GM19099 (cell line): ENCODE results near the gene ALPK3.

Experiments used
- POLR2A ChIP-seq: IDR thresholded peaks from 3 replicates; pipeline ENCODE4 v1.6.1; 2011; ENCODE audit warnings: low read depth; ENCODE audit not compliant: insufficient read length; ENCODE audit errors: extremely low read depth

The ALPK3 gene

DNA sequence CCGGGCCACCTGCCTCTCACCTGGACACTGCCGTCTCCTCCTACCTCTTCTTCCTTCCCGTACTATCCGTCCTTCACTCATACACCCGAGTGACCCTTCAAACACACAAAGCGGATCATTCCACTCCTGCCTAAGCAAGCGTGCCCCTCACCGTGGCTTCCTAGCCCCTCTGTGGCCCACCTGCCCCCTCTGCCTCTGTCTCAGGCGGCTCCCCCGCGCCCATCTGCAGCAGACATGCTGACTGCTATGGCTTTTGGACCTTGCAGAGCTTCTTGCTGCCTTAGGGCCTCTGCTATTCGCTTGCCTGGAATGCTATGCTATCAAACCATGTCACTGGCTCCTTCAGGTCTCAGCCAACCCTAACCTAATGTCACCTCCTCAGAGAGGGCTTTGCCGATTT is 105.4 kb downstream of the ALPK3 start:
- TF ChIP-seq POLR2A = no peak
